ENCODE data around the gene EXOC6B. TPM values are rescaled to one million over a fixed set of nuclear protein-coding genes. Genes with fewer than 3 reads are reported as not detected.

The EXOC6B gene
- total and polyA plus RNA-seq, 9 of the 15 experiments (the other 6 are each of a cell fraction or from before 2014, with no cell fraction given), result 0.28 to 4.2 (median 2.0) TPM

DNA sequence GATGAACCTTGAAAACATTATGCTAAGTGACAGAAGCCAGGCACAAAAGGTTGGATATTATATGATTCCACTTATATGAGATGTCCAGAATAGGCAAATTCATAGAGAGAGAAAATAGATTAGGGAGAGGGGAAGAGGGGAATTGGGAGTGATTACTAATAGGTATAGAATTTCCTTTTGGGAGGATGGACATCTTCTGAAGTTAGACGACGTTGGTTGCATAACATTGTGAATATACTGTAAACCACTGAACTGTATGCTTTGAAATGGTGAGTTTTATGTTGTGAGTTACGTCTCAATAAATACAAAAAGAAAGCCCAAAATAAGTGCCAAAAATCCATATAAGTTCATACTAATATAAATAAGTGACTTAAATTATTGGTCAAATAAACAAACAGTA, 659.6 kb downstream of the EXOC6B start:
- DNase-seq (ENCODE audit: extremely low read depth in 1 of 4, low spot score in 3 of 4), result no peak
- intact Hi-C loops (cut with micrococcal nuclease) (no loop called here), in situ Hi-C loops (cut with MboI) (no loop called here)
- FAIRE-seq, result no peak
- Histone ChIP-seq H4K20me1 (replicated peaks; ENCODE audit: control insufficient read depth, insufficient read depth, low read length) (no peaks in the 10 kb centered on the region), H3K9me3 (replicated peaks; ENCODE audit: control insufficient read depth, insufficient read depth, low read depth, low read length) (no peaks in the 10 kb centered on the region), H3K9ac (ENCODE audit: insufficient read depth in 1 of 2, low read depth in 2 of 2, low read length in 2 of 2) (no peak overlapping the region), H3K4me2 (ENCODE audit: insufficient read depth, low read length) (no peak overlapping the region), H3K79me2 (ENCODE audit: control insufficient read depth, insufficient read depth, low read length) (no peaks in the 10 kb centered on the region), H2AFZ (ENCODE audit: low read depth, low read length) (no peak overlapping the region), H3K9me1 (ENCODE audit: control insufficient read depth, insufficient read depth, low read length) (no peaks in the 10 kb centered on the region), H3K36me3 (ENCODE audit: control insufficient read depth, insufficient read depth, low read length) (no peaks in the 10 kb centered on the region), H3K4me3 (no peak overlapping the region), H3K27me3 (ENCODE audit: control insufficient read depth in 2 of 2, insufficient read depth in 2 of 2, low read length in 2 of 2) (no peaks in the 10 kb centered on the region), H3K4me1 (replicated peaks in 1 of 2; ENCODE audit: control insufficient read depth in 2 of 2, insufficient read depth in 2 of 2, low read length in 2 of 2) (no peaks in the 10 kb centered on the region), H3K27ac (ENCODE audit: extremely low read depth, low read depth, low read length) (no peak overlapping the region)
- ATAC-seq, result no peak
- 0% methylated on average over 3 of the region's 3 CpGs for WGBS (ENCODE audit: insufficient coverage, low coverage, missing lambda C conversion rate)
- POLR2A ChIA-PET, result no interaction called here
- no TSS peak for BruUV-seq (replicated peaks)
- CTCF ChIA-PET (ENCODE audit: low intra/inter-chr PET ratio), result no interaction called here
- TF ChIP-seq, protein P1, sequence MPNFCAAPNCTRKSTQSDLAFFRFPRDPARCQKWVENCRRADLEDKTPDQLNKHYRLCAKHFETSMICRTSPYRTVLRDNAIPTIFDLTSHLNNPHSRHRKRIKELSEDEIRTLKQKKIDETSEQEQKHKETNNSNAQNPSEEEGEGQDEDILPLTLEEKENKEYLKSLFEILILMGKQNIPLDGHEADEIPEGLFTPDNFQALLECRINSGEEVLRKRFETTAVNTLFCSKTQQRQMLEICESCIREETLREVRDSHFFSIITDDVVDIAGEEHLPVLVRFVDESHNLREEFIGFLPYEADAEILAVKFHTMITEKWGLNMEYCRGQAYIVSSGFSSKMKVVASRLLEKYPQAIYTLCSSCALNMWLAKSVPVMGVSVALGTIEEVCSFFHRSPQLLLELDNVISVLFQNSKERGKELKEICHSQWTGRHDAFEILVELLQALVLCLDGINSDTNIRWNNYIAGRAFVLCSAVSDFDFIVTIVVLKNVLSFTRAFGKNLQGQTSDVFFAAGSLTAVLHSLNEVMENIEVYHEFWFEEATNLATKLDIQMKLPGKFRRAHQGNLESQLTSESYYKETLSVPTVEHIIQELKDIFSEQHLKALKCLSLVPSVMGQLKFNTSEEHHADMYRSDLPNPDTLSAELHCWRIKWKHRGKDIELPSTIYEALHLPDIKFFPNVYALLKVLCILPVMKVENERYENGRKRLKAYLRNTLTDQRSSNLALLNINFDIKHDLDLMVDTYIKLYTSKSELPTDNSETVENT (CRISPR knock-in tag; IDR thresholded peaks at IDR 0.05), result no peak
- TF ChIP-seq ZNF274 (IDR thresholded peaks at IDR 0.05; ENCODE audit: borderline replicate concordance, low read depth, low read length) (no peak), E2F4 (CRISPR knock-in tag; IDR thresholded peaks at IDR 0.05; ENCODE audit: low read depth) (no peak), ZNF347 (CRISPR knock-in tag; IDR thresholded peaks at IDR 0.05; ENCODE audit: low read depth) (no peak), KLF1 (tag; IDR thresholded peaks at IDR 0.05) (no peak), ZNF124 (CRISPR knock-in tag; IDR thresholded peaks at IDR 0.05) (no peak), POLR3G (IDR thresholded peaks at IDR 0.05; ENCODE audit: extremely low read depth, insufficient read length, insufficient replicate concordance) (no peak), ZNF24 (IDR thresholded peaks at IDR 0.05) (no peak), L3MBTL2 (IDR thresholded peaks at IDR 0.05) (no peak)
- TF ChIP-seq, protein P2, sequence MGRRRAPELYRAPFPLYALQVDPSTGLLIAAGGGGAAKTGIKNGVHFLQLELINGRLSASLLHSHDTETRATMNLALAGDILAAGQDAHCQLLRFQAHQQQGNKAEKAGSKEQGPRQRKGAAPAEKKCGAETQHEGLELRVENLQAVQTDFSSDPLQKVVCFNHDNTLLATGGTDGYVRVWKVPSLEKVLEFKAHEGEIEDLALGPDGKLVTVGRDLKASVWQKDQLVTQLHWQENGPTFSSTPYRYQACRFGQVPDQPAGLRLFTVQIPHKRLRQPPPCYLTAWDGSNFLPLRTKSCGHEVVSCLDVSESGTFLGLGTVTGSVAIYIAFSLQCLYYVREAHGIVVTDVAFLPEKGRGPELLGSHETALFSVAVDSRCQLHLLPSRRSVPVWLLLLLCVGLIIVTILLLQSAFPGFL (CRISPR knock-in tag; IDR thresholded peaks at IDR 0.05), result no peak
- TF ChIP-seq, protein P3, sequence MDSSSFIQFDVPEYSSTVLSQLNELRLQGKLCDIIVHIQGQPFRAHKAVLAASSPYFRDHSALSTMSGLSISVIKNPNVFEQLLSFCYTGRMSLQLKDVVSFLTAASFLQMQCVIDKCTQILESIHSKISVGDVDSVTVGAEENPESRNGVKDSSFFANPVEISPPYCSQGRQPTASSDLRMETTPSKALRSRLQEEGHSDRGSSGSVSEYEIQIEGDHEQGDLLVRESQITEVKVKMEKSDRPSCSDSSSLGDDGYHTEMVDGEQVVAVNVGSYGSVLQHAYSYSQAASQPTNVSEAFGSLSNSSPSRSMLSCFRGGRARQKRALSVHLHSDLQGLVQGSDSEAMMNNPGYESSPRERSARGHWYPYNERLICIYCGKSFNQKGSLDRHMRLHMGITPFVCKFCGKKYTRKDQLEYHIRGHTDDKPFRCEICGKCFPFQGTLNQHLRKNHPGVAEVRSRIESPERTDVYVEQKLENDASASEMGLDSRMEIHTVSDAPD (CRISPR knock-in tag; IDR thresholded peaks at IDR 0.05), result no peak

Measured in K562 (cell line).